Retina (tissue), 1 donor: Measurements from ENCODE around the gene CSRP3.

Experiments
- DNase-seq: peaks from one replicate; pipeline ENCODE4 v3.0.0-alpha.2; 2016

CSRP3 gene

GRCh38 chr11:19201737-19202605, at the start of gene CSRP3:
CSRP3 (minus strand) TSS chr11:19201983; CDS start chr11:19192448, 9,535 bp downstream.
- no peak for DNase-seq

GRCh38 chr11:19251577-19251976, 49.8 kb upstream of the CSRP3 start:
- no peak for DNase-seq

- no peak for DNase-seq
Measured at GRCh38 chr11:19246816-19247215, 45.0 kb upstream of the CSRP3 start.

GRCh38 chr11:19245351-19245750, 43.6 kb upstream of the CSRP3 start:
- DNase-seq = no peak

- DNase-seq = no peak
Measured at GRCh38 chr11:19244621-19245020, 42.8 kb upstream of the CSRP3 start.

GRCh38 chr11:19244084-19244483, 42.3 kb upstream of the CSRP3 start:
- no peak for DNase-seq

- DNase-seq = no peak
Measured at GRCh38 chr11:19243613-19244012, 41.8 kb upstream of the CSRP3 start.

GRCh38 chr11:19243143-19243542, 41.4 kb upstream of the CSRP3 start:
- DNase-seq = no peak

- DNase-seq = peak; percentile 61
Measured at GRCh38 chr11:19242179-19242932, 40.6 kb upstream of the CSRP3 start.

- peak; percentile 54 for DNase-seq
Measured at GRCh38 chr11:19241260-19242178, 39.7 kb upstream of the CSRP3 start.

GRCh38 chr11:19240420-19241259, 38.9 kb upstream of the CSRP3 start, which contains the start of gene E2F8:
E2F8 (minus strand) TSS chr11:19240945; CDS start chr11:19240121, 824 bp downstream.
- peak; percentile 93 for DNase-seq

GRCh38 chr11:19239039-19239438, 37.3 kb upstream of the CSRP3 start:
- no peak for DNase-seq

- no peak for DNase-seq
Measured at GRCh38 chr11:19237813-19238212, 36.0 kb upstream of the CSRP3 start.

GRCh38 chr11:19237381-19237780, 35.6 kb upstream of the CSRP3 start:
- DNase-seq = no peak

GRCh38 chr11:19234231-19234817, 32.5 kb upstream of the CSRP3 start:
- DNase-seq = no peak

GRCh38 chr11:19232910-19233503, 31.2 kb upstream of the CSRP3 start:
- DNase-seq = no peak

GRCh38 chr11:19229671-19230070, 27.9 kb upstream of the CSRP3 start:
- DNase-seq = no peak

- DNase-seq = no peak
Measured at GRCh38 chr11:19228968-19229367, 27.2 kb upstream of the CSRP3 start.

GRCh38 chr11:19226378-19227195, 24.8 kb upstream of the CSRP3 start:
- no peak for DNase-seq

GRCh38 chr11:19225581-19225980, 23.8 kb upstream of the CSRP3 start:
- DNase-seq = no peak
